Esophagus squamous epithelium (tissue), 5 donors: ENCODE measurements around the gene RALY. TPM values are rescaled to one million over a fixed set of nuclear protein-coding genes. Genes with fewer than 3 reads are reported as not detected.

Experiments used
- DNase-seq: peaks from one replicate; lab custom pipeline; 2025; lab: John Stamatoyannopoulos, UW
- H3K27ac ChIP-seq, 4 donors: fragments of 200-600 bp; sonication (generic); one replicate each; pipeline ENCODE4 v1.5.1; 2016 to 2019; ENCODE audit warnings: mild to moderate bottlenecking in 1 of 4
- H3K27me3 ChIP-seq, 4 donors: fragments of 200-600 bp; sonication (generic); 1 replicate in 3 of 4; 2 replicates in 1 of 4; pipeline versions ENCODE4 v1.5.1 to v1.6.0; 2017 to 2021; ENCODE audit warnings: antibody characterized with exemption in 1 of 4
- H3K36me3 ChIP-seq, 3 donors: fragments of 200-600 bp; sonication (generic); one replicate each; pipeline ENCODE4 v1.5.1; 2016 to 2019
- H3K4me1 ChIP-seq, 3 donors: fragments of 200-600 bp; sonication (generic); one replicate each; pipeline ENCODE4 v1.5.1; 2017 to 2019
- H3K4me3 ChIP-seq, 4 donors: fragments of 200-600 bp; sonication (generic); 1 replicate in 3 of 4; 2 replicates in 1 of 4; pipeline ENCODE4 v1.5.1; 2016 to 2019; ENCODE audit warnings: mild to moderate bottlenecking in 2 of 4, moderate library complexity in 1 of 4
- H3K9me3 ChIP-seq, 3 donors: fragments of 200-600 bp; sonication (generic); one replicate each; pipeline ENCODE4 v1.5.1; 2016 to 2019
- POLR2A ChIP-seq, 4 donors: fragments of 450-650 bp; IDR thresholded peaks; one replicate each; pipeline ENCODE4 v1.6.1; 2017; ENCODE audit warnings: antibody characterized with exemption in 4 of 4, mild to moderate bottlenecking in 4 of 4, moderate library complexity in 3 of 4
- WGBS, 2 donors: methylation state at CpG; one replicate each; pipeline ENCODE4 v1.1.5; 2018; 5-methylcytosine and 5-hydroxymethylcytosine counted together
- intact Hi-C: fragments of 100-400 bp; cut with DNase I; formaldehyde crosslinking; loops from one replicate; pipeline ENCODE4 v1.15.0; 2022
- total RNA-seq, 4 donors: library from RNA; depleted of rRNA; stranded (reverse); fragments of >200 nt; gene quantifications; one replicate each; pipeline ENCODE4 v1.1.0, GENCODE V29; 2016
- TF ChIP-seq, protein P1 (sequence below), 6 experiments: fragments of 450-650 bp in 4 of 6; fragments of 200-600 bp in 2 of 6; sonication (generic) in 2 of 6; IDR thresholded peaks; one replicate each; pipeline ENCODE4 v1.5.1; 2016 to 2019; ENCODE audit warnings: antibody characterized with exemption in 6 of 6, mild to moderate bottlenecking in 4 of 6, moderate library complexity in 4 of 6
- donor health status: DM: yes; HTN: yes; CAD: no.

Gene RALY
- total RNA-seq, 4 donors from 2014 or later = 70.3 to 100 (median 88.2) TPM

DNA sequence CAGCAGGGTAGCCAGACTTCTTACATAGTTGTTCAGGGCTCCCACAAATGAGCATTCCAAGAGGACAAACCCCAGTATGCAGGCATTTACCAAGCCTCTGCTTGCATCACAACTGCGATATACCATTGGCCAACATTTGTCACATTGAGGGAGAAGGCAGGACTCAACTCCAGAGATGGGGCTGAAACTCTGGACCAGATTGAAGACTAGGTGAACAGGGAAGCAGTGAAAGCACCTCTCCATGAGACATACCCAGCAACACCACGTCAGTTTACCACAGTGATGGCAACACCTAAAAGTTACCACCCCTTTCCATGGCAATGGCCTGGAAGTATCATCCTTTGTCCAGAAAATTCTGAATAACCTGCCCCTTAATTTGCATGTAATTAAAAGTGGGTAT lies 7.9 kb upstream of the RALY start:
- no peak overlapping the region for H3K4me3 ChIP-seq
- H3K9me3 ChIP-seq = no peaks in the 10 kb centered on the region
- no peak for DNase-seq
- TF ChIP-seq, protein P1, sequence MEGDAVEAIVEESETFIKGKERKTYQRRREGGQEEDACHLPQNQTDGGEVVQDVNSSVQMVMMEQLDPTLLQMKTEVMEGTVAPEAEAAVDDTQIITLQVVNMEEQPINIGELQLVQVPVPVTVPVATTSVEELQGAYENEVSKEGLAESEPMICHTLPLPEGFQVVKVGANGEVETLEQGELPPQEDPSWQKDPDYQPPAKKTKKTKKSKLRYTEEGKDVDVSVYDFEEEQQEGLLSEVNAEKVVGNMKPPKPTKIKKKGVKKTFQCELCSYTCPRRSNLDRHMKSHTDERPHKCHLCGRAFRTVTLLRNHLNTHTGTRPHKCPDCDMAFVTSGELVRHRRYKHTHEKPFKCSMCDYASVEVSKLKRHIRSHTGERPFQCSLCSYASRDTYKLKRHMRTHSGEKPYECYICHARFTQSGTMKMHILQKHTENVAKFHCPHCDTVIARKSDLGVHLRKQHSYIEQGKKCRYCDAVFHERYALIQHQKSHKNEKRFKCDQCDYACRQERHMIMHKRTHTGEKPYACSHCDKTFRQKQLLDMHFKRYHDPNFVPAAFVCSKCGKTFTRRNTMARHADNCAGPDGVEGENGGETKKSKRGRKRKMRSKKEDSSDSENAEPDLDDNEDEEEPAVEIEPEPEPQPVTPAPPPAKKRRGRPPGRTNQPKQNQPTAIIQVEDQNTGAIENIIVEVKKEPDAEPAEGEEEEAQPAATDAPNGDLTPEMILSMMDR (IDR thresholded peaks at IDR 0.05) = no peak
- TF ChIP-seq POLR2A (IDR thresholded peaks at IDR 0.05) = no peak
- H3K27ac ChIP-seq = no peak overlapping the region
- peaks cover 0 to 5% (median 0%) of the 10 kb centered on the region in 3 donors for H3K4me1 ChIP-seq
- intact Hi-C loops = no loop called here
- H3K36me3 ChIP-seq = no peaks in the 10 kb centered on the region
- WGBS, 2 donors = 44 to 68% methylated on average over 2 of the region's 2 CpGs
- H3K27me3 ChIP-seq = no peaks in the 10 kb centered on the region

DNA sequence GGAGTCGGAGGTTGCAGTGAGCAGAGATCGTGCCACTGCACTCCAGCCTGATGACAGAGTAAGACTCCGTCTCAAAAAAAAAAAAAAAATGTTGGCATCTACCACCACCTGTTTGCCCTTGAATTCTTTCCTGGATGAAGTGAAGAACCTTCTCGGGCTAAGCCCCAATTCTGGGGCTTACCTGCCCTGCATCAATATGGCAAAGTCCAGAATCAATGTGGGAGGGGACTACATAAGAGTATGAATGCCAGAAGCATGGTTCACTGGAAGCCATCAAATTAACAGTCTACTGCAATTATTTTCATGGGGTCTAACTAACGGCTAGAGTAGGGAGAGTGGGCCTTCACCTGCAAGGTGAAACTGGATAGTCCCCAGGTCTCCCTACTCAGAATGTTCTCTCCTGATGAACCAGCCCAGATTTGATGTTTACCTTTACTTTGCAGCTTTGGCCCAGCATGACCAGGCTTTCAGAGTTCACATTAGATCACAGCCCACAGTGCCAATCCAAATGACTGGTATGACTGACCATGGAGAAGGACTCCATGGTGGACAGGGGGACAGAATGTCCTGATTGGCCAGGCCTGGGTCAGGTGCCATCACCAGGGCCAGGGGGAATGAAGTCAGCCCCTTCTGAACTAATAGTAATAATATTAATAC lies 7.0 kb upstream of the RALY start:
- 84 to 88% methylated on average over 5 of the region's 5 CpGs for WGBS, 2 donors
- H3K27me3 ChIP-seq = no peaks in the 10 kb centered on the region
- no peaks in the 10 kb centered on the region for H3K9me3 ChIP-seq
- H3K36me3 ChIP-seq = no peaks in the 10 kb centered on the region
- H3K4me3 ChIP-seq = no peak overlapping the region
- H3K27ac ChIP-seq = no peak overlapping the region
- intact Hi-C loops = no loop called here
- DNase-seq = no peak
- H3K4me1 ChIP-seq = peaks cover 1 to 14% (median 2%) of the 10 kb centered on the region in 3 donors
- TF ChIP-seq, protein P1 (IDR thresholded peaks at IDR 0.05) = no peak
- no peak for TF ChIP-seq POLR2A (IDR thresholded peaks at IDR 0.05)

DNA sequence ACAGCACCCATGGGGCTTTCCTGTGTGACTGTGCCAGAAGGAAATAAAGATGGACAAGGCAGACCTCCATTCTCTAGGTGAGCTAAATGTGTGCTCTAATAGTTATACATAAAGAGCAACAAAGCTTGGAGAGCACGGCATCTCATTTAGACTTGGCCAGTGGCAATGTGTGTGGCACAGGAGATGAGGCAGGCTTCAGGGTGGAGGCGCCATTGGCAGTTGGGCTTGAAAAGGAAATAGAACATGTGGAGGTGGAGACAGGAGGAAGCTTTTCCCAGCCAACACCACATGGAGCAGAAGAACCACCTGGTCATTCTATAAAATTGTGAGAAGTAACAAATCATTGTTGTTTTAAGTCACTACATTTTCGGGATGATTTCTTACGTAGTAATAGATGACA lies 3.6 kb upstream of the RALY start:
- H3K4me1 ChIP-seq = peaks cover 10 to 27% (median 12%) of the 10 kb centered on the region in 3 donors
- no peak for DNase-seq
- no peak overlapping the region for H3K27ac ChIP-seq
- no peaks in the 10 kb centered on the region for H3K9me3 ChIP-seq
- TF ChIP-seq, protein P1 (IDR thresholded peaks at IDR 0.05) = no peak
- TF ChIP-seq POLR2A (IDR thresholded peaks at IDR 0.05) = no peak
- no peaks in the 10 kb centered on the region for H3K27me3 ChIP-seq
- intact Hi-C loops = no loop called here
- H3K36me3 ChIP-seq = no peaks in the 10 kb centered on the region
- no peak overlapping the region for H3K4me3 ChIP-seq
- WGBS, 2 donors = 77 to 93% methylated on average over 4 of the region's 4 CpGs

DNA sequence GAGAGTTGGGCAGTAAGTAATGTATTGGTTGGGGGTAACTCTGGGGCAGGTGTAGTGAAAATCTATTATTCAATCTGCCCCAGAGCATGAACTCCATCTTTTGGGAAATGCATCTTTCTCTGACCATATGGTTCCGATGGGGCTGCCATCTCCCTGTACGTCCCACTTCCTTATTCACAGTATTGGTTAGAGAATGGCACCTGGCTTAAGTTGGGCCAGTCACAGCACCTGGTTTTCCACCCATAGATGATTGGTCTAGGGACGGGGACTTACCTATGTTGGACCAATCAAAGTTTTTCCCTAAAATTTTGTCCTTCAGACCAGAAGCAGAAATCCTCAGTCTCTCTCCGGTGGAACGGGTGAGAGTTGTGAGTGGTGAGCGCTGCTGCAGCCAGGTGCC lies 2.2 kb upstream of the RALY start:
- Histone ChIP-seq H3K4me3 (peak overlapping the region in 1 of 4 donors; percentile 80), H3K4me1 (peaks cover 10 to 41% (median 24%) of the 10 kb centered on the region in 3 donors), H3K27me3 (no peaks in the 10 kb centered on the region), H3K27ac (no peak overlapping the region), H3K36me3 (no peaks in the 10 kb centered on the region), H3K9me3 (no peaks in the 10 kb centered on the region)
- 89 to 94% methylated on average over 3 to 6 of the region's 6 CpGs for WGBS, 2 donors
- DNase-seq = no peak
- TF ChIP-seq POLR2A (IDR thresholded peaks at IDR 0.05) = no peak
- TF ChIP-seq, protein P1 (IDR thresholded peaks at IDR 0.05) = no peak
- intact Hi-C loops = no loop called here

DNA sequence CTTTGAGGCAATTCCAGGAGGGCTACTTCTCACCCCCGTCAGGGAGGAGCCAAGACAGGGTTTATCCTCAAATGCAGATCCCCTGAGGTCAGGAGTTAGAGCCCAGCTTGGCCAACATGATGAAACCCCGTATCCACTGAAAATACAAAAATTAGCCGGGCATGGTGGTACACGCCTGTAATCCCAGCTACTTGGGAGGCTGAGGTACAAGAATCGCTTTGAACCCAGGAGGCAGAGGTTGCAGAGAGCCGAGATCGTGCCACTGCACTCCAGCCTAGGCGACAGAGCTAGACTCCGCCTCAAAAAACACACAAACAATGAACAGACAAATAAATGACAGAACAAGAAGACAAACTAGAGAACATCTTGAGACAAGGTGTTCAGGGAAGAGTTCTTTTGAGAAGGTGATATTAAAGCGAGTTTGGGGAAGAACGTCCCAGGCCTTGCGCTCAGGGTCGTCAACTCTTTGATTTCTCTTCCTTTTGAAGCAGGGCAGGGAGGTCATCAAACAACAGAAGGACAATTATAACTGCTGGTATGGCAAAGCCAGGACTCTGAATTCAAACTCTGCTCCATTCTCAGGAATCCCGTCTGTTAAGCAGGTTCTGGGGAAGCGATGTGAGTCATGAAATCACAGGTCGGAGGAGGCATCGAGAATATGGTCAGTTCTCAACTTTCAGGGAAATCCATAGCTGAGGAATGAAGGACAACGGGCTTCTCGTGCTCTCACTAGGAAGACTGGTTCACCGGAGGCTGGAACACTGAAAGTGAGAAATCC lies 1.4 kb upstream of the RALY start:
- H3K4me3 ChIP-seq = peak overlapping the region; percentile 77 to 95 (median 88)
- no peaks in the 10 kb centered on the region for H3K9me3 ChIP-seq
- H3K27ac ChIP-seq = peak overlapping the region; percentile 98 to 100 (median 98)
- intact Hi-C loops = no loop called here
- no peaks in the 10 kb centered on the region for H3K27me3 ChIP-seq
- TF ChIP-seq, protein P1 (IDR thresholded peaks at IDR 0.05) = no peak
- no peak for TF ChIP-seq POLR2A (IDR thresholded peaks at IDR 0.05)
- DNase-seq = no peak
- peaks cover 0 to 6% (median 0%) of the 10 kb centered on the region in 3 donors for H3K36me3 ChIP-seq
- WGBS, 2 donors = 22 to 28% methylated on average over 16 to 19 of the region's 20 CpGs
- peaks cover 10 to 50% (median 32%) of the 10 kb centered on the region in 3 donors for H3K4me1 ChIP-seq
